GM21515 (cell line): ENCODE results near the gene OCEL1.
"Not testable (repeated sequence)": the region's sequence is repeated elsewhere in the genome, so short reads cannot be mapped to it uniquely, and the experiment has no call there.

Source experiments
- ATAC-seq: cut with Tn5 transposase; IDR thresholded peaks from one replicate; pipeline ENCODE4 v1.9.1; 2021; ENCODE audit not compliant: unreplicated experiment

OCEL1 gene

GRCh38 chr19:17226002-17226933 lies at the start of gene OCEL1:
Gene OCEL1 (plus strand): TSS chr19:17226226. CDS start chr19:17226248, 22 bp downstream.
- peak; percentile 87 for ATAC-seq

- ATAC-seq, result no peak
These were observed 47.7 kb upstream of the OCEL1 start for GRCh38 chr19:17178291-17178690.

- no peak for ATAC-seq
These were observed 44.9 kb upstream of the OCEL1 start for GRCh38 chr19:17180997-17181702.

- ATAC-seq, result no peak
These were observed 42.7 kb upstream of the OCEL1 start for GRCh38 chr19:17183271-17183761.

GRCh38 chr19:17183858-17184321 lies 42.1 kb upstream of the OCEL1 start:
- ATAC-seq, result no peak

- ATAC-seq, result no peak
These were observed 41.6 kb upstream of the OCEL1 start for GRCh38 chr19:17184371-17184841.

- no peak for ATAC-seq
These were observed 40.4 kb upstream of the OCEL1 start for GRCh38 chr19:17185590-17185989.

GRCh38 chr19:17191736-17192135 lies 34.3 kb upstream of the OCEL1 start:
- ATAC-seq, result not testable (repeated sequence)

GRCh38 chr19:17192751-17193150 lies 33.3 kb upstream of the OCEL1 start:
- ATAC-seq, result no peak

GRCh38 chr19:17194608-17195007 lies 31.4 kb upstream of the OCEL1 start:
- ATAC-seq, result no peak

- no peak for ATAC-seq
These were observed 30.9 kb upstream of the OCEL1 start for GRCh38 chr19:17195106-17195505.

- no peak for ATAC-seq
These were observed 29.4 kb upstream of the OCEL1 start for GRCh38 chr19:17196610-17197009.

GRCh38 chr19:17197666-17198065 lies 28.4 kb upstream of the OCEL1 start:
- no peak for ATAC-seq

GRCh38 chr19:17200408-17201079 lies 25.5 kb upstream of the OCEL1 start:
- no peak for ATAC-seq

GRCh38 chr19:17202249-17202648 lies 23.8 kb upstream of the OCEL1 start:
- no peak for ATAC-seq

- no peak for ATAC-seq
These were observed 23.3 kb upstream of the OCEL1 start for GRCh38 chr19:17202713-17203112.

GRCh38 chr19:17205237-17206140 lies 20.5 kb upstream of the OCEL1 start:
- ATAC-seq, result no peak

GRCh38 chr19:17206736-17207581 lies 19.1 kb upstream of the OCEL1 start:
- ATAC-seq, result no peak
